Measurements from ENCODE around the gene NAA35. TPM values are rescaled to one million over a fixed set of nuclear protein-coding genes. Genes with fewer than 3 reads are reported as not detected.

Gene NAA35
- total and polyA plus RNA-seq, 2 donors (not counting 3 experiments of a cell fraction or from before 2014, with no cell fraction given) = 7.9 to 22.5 TPM

DNA sequence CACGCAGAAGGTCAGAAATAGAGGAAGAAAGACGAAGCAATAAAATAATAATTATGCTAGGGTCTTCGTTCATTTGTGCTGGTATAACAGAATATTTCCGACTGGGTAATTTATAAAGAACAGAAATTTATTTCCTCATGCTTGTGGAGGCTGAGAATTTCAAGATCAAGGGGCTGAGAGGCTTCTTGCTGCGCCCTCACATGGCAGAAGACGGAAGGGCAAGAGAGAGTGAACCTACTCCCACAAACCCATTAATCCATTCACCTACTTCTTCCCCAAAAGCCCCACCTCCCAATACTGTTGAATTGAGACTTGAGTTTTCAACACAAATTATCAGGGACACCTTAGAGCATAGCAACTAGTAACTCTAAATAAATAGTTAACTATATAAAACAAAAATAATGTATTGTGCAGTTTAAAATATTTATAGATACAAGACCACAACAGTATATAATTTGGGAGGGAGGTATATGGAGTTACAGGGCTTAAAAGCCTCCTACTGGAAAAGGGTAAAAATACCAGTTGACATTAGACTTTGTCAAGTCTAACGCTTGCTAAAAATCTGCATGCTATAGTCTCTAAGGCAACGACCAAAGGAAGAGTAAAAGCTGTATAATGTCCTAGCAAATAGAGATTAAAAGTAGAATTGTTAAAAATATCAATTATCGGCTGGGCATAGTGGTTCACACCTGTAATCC, 40.3 kb upstream of the NAA35 start:
- TF ChIP-seq POLR2A (IDR thresholded peaks at IDR 0.05; ENCODE audit: low read depth, low read length) = no peak
- TF ChIP-seq, protein P1, sequence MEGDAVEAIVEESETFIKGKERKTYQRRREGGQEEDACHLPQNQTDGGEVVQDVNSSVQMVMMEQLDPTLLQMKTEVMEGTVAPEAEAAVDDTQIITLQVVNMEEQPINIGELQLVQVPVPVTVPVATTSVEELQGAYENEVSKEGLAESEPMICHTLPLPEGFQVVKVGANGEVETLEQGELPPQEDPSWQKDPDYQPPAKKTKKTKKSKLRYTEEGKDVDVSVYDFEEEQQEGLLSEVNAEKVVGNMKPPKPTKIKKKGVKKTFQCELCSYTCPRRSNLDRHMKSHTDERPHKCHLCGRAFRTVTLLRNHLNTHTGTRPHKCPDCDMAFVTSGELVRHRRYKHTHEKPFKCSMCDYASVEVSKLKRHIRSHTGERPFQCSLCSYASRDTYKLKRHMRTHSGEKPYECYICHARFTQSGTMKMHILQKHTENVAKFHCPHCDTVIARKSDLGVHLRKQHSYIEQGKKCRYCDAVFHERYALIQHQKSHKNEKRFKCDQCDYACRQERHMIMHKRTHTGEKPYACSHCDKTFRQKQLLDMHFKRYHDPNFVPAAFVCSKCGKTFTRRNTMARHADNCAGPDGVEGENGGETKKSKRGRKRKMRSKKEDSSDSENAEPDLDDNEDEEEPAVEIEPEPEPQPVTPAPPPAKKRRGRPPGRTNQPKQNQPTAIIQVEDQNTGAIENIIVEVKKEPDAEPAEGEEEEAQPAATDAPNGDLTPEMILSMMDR (IDR thresholded peaks at IDR 0.05; ENCODE audit: extremely low read depth in 1 of 2, insufficient read depth in 1 of 2, low read depth in 1 of 2, low read length in 2 of 2) = peak; percentile 50 to 79
- DNase-seq (ENCODE audit: low read depth, low spot score) (peak; percentile 54), FAIRE-seq (peak; percentile 42)
- no peaks in the 10 kb centered on the region for H3K9me3 ChIP-seq (replicated peaks; ENCODE audit: control insufficient read depth, insufficient read depth, low read length)
- peaks cover 0 to 2% of the 10 kb centered on the region in 2 experiments for H3K27me3 ChIP-seq (ENCODE audit: control insufficient read depth in 2 of 2, insufficient read depth in 2 of 2, low read length in 2 of 2)
- no peaks in the 10 kb centered on the region for H3K9me1 ChIP-seq (replicated peaks; ENCODE audit: control insufficient read depth, extremely low read depth, insufficient read depth, low read length)
- H3K27ac ChIP-seq (ENCODE audit: insufficient read depth, low read depth, low read length) = no peak overlapping the region
- no peak overlapping the region for H3K4me2 ChIP-seq (ENCODE audit: insufficient read depth, low read length)
- no peaks in the 10 kb centered on the region for H3K36me3 ChIP-seq (ENCODE audit: control insufficient read depth in 2 of 2, extremely low read depth in 1 of 2, insufficient read depth in 2 of 2, low read length in 2 of 2)
- H3K4me1 ChIP-seq (ENCODE audit: control insufficient read depth, extremely low read depth, insufficient read depth, low read length) = no peaks in the 10 kb centered on the region
- intact Hi-C loops (cut with micrococcal nuclease) = loop anchor here (1.0 kb wide), 1 partner anchor 81 kb away; no protein-coding TSS in a partner anchor
- dilution Hi-C loops (cut with MboI; ENCODE audit: extremely low pct_ligation_motif_present, low sequenced_read_pairs) = no loop called here
- no peaks in the 10 kb centered on the region for H4K20me1 ChIP-seq (replicated peaks; ENCODE audit: control insufficient read depth, extremely low read depth, insufficient read depth, low read length)
- no peak overlapping the region for H2AFZ ChIP-seq (ENCODE audit: low read depth, low read length)
- no TSS peak for BruUV-seq (replicated peaks)
- H3K79me2 ChIP-seq (ENCODE audit: control insufficient read depth, insufficient read depth, low read length) = no peaks in the 10 kb centered on the region
- ChIA-PET CTCF (interaction anchor here (0.8 to 2.5 kb wide), 12 partner anchors 9 to 1503 kb away, joined by 3 to 28 read pairs (median 4); no protein-coding TSS in a partner anchor), POLR2A (no interaction called here)
- no peak overlapping the region for H3K9ac ChIP-seq (replicated peaks; ENCODE audit: extremely low read depth, insufficient read depth, low read length)
- no peak overlapping the region for H3K4me3 ChIP-seq (replicated peaks in 1 of 3; ENCODE audit: insufficient read depth in 1 of 3, low read depth in 1 of 3, low read length in 3 of 3)

DNA sequence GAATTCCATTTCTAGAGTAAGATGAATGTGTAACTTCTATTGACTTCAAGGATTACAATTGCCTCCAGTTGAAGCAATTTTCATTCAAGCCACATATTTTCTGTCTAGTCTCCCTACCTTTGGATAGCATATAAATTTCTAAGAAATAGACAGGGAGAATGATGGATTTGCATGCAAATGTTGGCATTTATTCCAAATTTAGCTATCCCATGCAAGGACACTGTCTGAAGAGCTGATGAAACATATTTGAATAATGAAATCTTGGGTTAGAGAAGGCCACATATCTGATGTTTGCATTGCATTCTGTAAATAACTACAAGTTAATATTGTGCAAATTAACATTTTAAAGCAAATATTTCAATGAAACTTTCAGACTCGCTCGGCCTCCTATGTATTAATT, 36.0 kb upstream of the NAA35 start:
- dilution Hi-C loops (cut with MboI; ENCODE audit: extremely low pct_ligation_motif_present, low sequenced_read_pairs) = no loop called here
- Histone ChIP-seq H3K9ac (replicated peaks; ENCODE audit: extremely low read depth, insufficient read depth, low read length) (no peak overlapping the region), H3K27ac (ENCODE audit: insufficient read depth, low read depth, low read length) (no peak overlapping the region), H3K36me3 (ENCODE audit: control insufficient read depth in 2 of 2, extremely low read depth in 1 of 2, insufficient read depth in 2 of 2, low read length in 2 of 2) (no peaks in the 10 kb centered on the region), H2AFZ (ENCODE audit: low read depth, low read length) (no peak overlapping the region), H3K79me2 (ENCODE audit: control insufficient read depth, insufficient read depth, low read length) (no peaks in the 10 kb centered on the region), H3K4me3 (replicated peaks in 1 of 3; ENCODE audit: insufficient read depth in 1 of 3, low read depth in 1 of 3, low read length in 3 of 3) (no peak overlapping the region), H4K20me1 (replicated peaks; ENCODE audit: control insufficient read depth, extremely low read depth, insufficient read depth, low read length) (no peaks in the 10 kb centered on the region), H3K4me1 (ENCODE audit: control insufficient read depth, extremely low read depth, insufficient read depth, low read length) (no peaks in the 10 kb centered on the region), H3K4me2 (ENCODE audit: insufficient read depth, low read length) (no peak overlapping the region), H3K27me3 (ENCODE audit: control insufficient read depth in 2 of 2, insufficient read depth in 2 of 2, low read length in 2 of 2) (peaks cover 0 to 2% of the 10 kb centered on the region in 2 experiments), H3K9me1 (replicated peaks; ENCODE audit: control insufficient read depth, extremely low read depth, insufficient read depth, low read length) (no peaks in the 10 kb centered on the region), H3K9me3 (replicated peaks; ENCODE audit: control insufficient read depth, insufficient read depth, low read length) (no peaks in the 10 kb centered on the region)
- intact Hi-C loops (cut with micrococcal nuclease) = no loop called here
- FAIRE-seq (no peak), DNase-seq (ENCODE audit: low read depth, low spot score) (no peak)
- no peak for TF ChIP-seq EZH2 (IDR thresholded peaks at IDR 0.05; ENCODE audit: borderline replicate concordance, low read depth, low read length, severe bottlenecking)
- TF ChIP-seq, protein P2, sequence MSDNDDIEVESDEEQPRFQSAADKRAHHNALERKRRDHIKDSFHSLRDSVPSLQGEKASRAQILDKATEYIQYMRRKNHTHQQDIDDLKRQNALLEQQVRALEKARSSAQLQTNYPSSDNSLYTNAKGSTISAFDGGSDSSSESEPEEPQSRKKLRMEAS (IDR thresholded peaks at IDR 0.05; ENCODE audit: insufficient read depth, insufficient read length) = no peak
- no peak for TF ChIP-seq POLR2A (IDR thresholded peaks at IDR 0.05; ENCODE audit: low read depth, low read length)
- TF ChIP-seq GATA2 (IDR thresholded peaks at IDR 0.05; ENCODE audit: insufficient read depth, insufficient read length, low read depth, low read length) = no peak
- no peak for TF ChIP-seq MYC (IDR thresholded peaks at IDR 0.05; ENCODE audit: low read depth, low read length)
- no peak for TF ChIP-seq FOS (IDR thresholded peaks at IDR 0.05; ENCODE audit: borderline replicate concordance, insufficient read depth, low read length)
- TF ChIP-seq POLR2AphosphoS5 (IDR thresholded peaks at IDR 0.05; ENCODE audit: insufficient read depth, low read depth, low read length) = no peak
- no peak for TF ChIP-seq JUN (IDR thresholded peaks at IDR 0.05; ENCODE audit: borderline replicate concordance, insufficient read depth, insufficient read length, low read depth)
- TF ChIP-seq, protein P1 (IDR thresholded peaks at IDR 0.05; ENCODE audit: extremely low read depth in 1 of 2, insufficient read depth in 1 of 2, low read depth in 1 of 2, low read length in 2 of 2) = no peak
- ChIA-PET CTCF (no interaction called here), POLR2A (no interaction called here)
- BruUV-seq (replicated peaks) = no TSS peak
